ENCODE data around the gene ACOT8.

GRCh38 chr20:45872626-45873025 is 15.4 kb upstream of the ACOT8 start:
- TF ChIP-seq CTCF (optimal IDR thresholded peaks at IDR 0.05 in 1 of 3, IDR thresholded peaks at IDR 0.05 in 1 of 3, conservative IDR thresholded peaks at IDR 0.05 in 1 of 3; ENCODE audit: extremely low read depth in 1 of 3, insufficient read depth in 2 of 3, low read length in 3 of 3): no peak
- no peak for TF ChIP-seq EZH2 (IDR thresholded peaks at IDR 0.05; ENCODE audit: low read length)
